Endothelial cell of umbilical vein (primary cell): ENCODE measurements around the gene KIAA0232. TPM values are rescaled to one million over a fixed set of nuclear protein-coding genes. Genes with fewer than 3 reads are reported as not detected.

Experiments used
- BruUV-seq: library from RNA; stranded (reverse); fragments of 400-500 nt; replicated peaks from 2 replicates; lab custom pipeline; 2021; lab: Mats Ljungman, UMichigan
- CTCF ChIA-PET: fragments of 300-600, 350-600 bp; sonication (Branson Sonifier 250); formaldehyde crosslinking; loops from one replicate; lab custom pipeline; 2021; ENCODE audit warnings: antibody characterized with exemption, inconsistent platforms; lab: Charles Lee
- POLR2A ChIA-PET: fragments of 300-600, 350-600 bp; sonication (Branson Sonifier 250); formaldehyde crosslinking; loops from one replicate; lab custom pipeline; 2021; ENCODE audit warnings: antibody characterized with exemption, inconsistent platforms; lab: Charles Lee
- DNase-seq: peaks from one replicate; pipeline ENCODE4 v3.0.0-alpha.2; 2011; ENCODE audit warnings: low read depth, low spot score
- FAIRE-seq: peaks from 2 replicates; lab custom pipeline; 2011; peaks lifted over from hg19 to GRCh38; lab: Jason Lieb, UNC
- H2AFZ ChIP-seq: 2 replicates; pipeline ENCODE4 v1.6.0; 2012; ENCODE audit warnings: low read depth, low read length, control low read depth, inconsistent platforms
- H3K27ac ChIP-seq: 2 replicates; pipeline ENCODE4 v1.5.1; 2011; ENCODE audit warnings: low read depth, mild to moderate bottlenecking, control low read depth, low read length, moderate library complexity; ENCODE audit not compliant: insufficient read depth
- H3K27me3 ChIP-seq, 2 experiments: 2 replicates each; pipeline versions ENCODE4 v1.6.0 to v1.6.1; 2011; ENCODE audit warnings: low read length in 2 of 2, mixed read lengths in 1 of 2; ENCODE audit not compliant: control insufficient read depth in 2 of 2, insufficient read depth in 2 of 2
- H3K36me3 ChIP-seq, 2 experiments: 2 replicates in 1 of 2; 3 replicates in 1 of 2; pipeline ENCODE4 v1.5.1; 2011; ENCODE audit warnings: low read length in 2 of 2, mild to moderate bottlenecking in 1 of 2, moderate library complexity in 1 of 2; ENCODE audit not compliant: control insufficient read depth in 2 of 2, insufficient read depth in 2 of 2; ENCODE audit errors: extremely low read depth in 1 of 2
- H3K4me1 ChIP-seq: 3 replicates; pipeline ENCODE4 v1.5.1; 2011; ENCODE audit warnings: mild to moderate bottlenecking, low read length; ENCODE audit not compliant: control insufficient read depth, insufficient read depth; ENCODE audit errors: extremely low read depth
- H3K4me2 ChIP-seq: 2 replicates; pipeline ENCODE4 v1.6.1; 2011; ENCODE audit warnings: low read length, control low read depth, mixed read lengths; ENCODE audit not compliant: insufficient read depth
- H3K4me3 ChIP-seq, 3 experiments: fragments of 200-600 bp in 1 of 3; sonication (generic), shearing (Covaris generic) in 1 of 3; replicated peaks in 1 of 3; 2 replicates each; pipeline ENCODE4 v1.5.1; 2011 to 2016; ENCODE audit warnings: control low read depth in 3 of 3, low read length in 3 of 3, mild to moderate bottlenecking in 2 of 3, inconsistent platforms in 1 of 3, low read depth in 1 of 3, moderate library complexity in 1 of 3; ENCODE audit not compliant: insufficient read depth in 1 of 3
- H3K79me2 ChIP-seq: 2 replicates; pipeline ENCODE4 v1.6.0; 2012; ENCODE audit warnings: low read length, inconsistent platforms; ENCODE audit not compliant: control insufficient read depth, insufficient read depth
- H3K9ac ChIP-seq: replicated peaks from 2 replicates; pipeline ENCODE3; 2011; ENCODE audit warnings: low read length, control low read depth; ENCODE audit not compliant: insufficient read depth; ENCODE audit errors: extremely low read depth
- H3K9me1 ChIP-seq: replicated peaks from 3 replicates; pipeline ENCODE4 v1.6.0; 2011; ENCODE audit warnings: mild to moderate bottlenecking, low read length; ENCODE audit not compliant: control insufficient read depth, insufficient read depth; ENCODE audit errors: extremely low read depth
- H3K9me3 ChIP-seq: replicated peaks from 2 replicates; pipeline ENCODE4 v1.5.1; 2012; ENCODE audit warnings: low read length, inconsistent platforms; ENCODE audit not compliant: control insufficient read depth, insufficient read depth
- H4K20me1 ChIP-seq: replicated peaks from 2 replicates; pipeline ENCODE3; 2011; ENCODE audit warnings: mild to moderate bottlenecking, low read length; ENCODE audit not compliant: control insufficient read depth, insufficient read depth; ENCODE audit errors: extremely low read depth
- FOS ChIP-seq: IDR thresholded peaks from 2 replicates; pipeline ENCODE4 v1.6.1; 2011; ENCODE audit warnings: mild to moderate bottlenecking, low read length, moderate library complexity, borderline replicate concordance; ENCODE audit not compliant: insufficient read depth
- MAX ChIP-seq: IDR thresholded peaks from 2 replicates; pipeline ENCODE4 v1.6.1; 2011; ENCODE audit not compliant: insufficient read depth, insufficient read length
- POLR2A ChIP-seq: IDR thresholded peaks from 2 replicates; pipeline ENCODE4 v1.6.1; 2012; ENCODE audit warnings: low read depth, mild to moderate bottlenecking, control low read depth, low read length
- dilution Hi-C: fragments of 300-500 bp; cut with MboI; formaldehyde crosslinking; loops from one replicate; pipeline ENCODE4 v1.15.0; 2019; ENCODE audit warnings: low sequenced_read_pairs; ENCODE audit not compliant: extremely low pct_ligation_motif_present
- intact Hi-C: fragments of 100-400 bp; cut with micrococcal nuclease; formaldehyde crosslinking; loops from one replicate; pipeline ENCODE4 v1.10.0; 2022
- polyA plus RNA-seq, 4 experiments: library from polyadenylated mRNA; depleted of rRNA in 3 of 4; stranded (reverse) in 3 of 4; unstranded in 1 of 4; fragments of >200 nt; gene quantifications; 2 replicates each; pipeline versions ENCODE4 v1.2.1 to v1.2.3, GENCODE V29; 2011 to 2012; ENCODE audit warnings: missing spikeins in 1 of 4
- total RNA-seq: library from RNA; stranded (reverse); gene quantifications from 2 replicates; pipeline ENCODE4 v1.2.3, GENCODE V29; 2021
- TF ChIP-seq, protein P1 (sequence below), 2 donors: IDR thresholded peaks; 1 replicate in 1 of 2; 2 replicates in 1 of 2; pipeline ENCODE4 v1.5.1; 2011; ENCODE audit warnings: low read length in 2 of 2, mild to moderate bottlenecking in 2 of 2, moderate library complexity in 2 of 2, control low read depth in 1 of 2, inconsistent platforms in 1 of 2, low read depth in 1 of 2; ENCODE audit not compliant: insufficient read depth in 1 of 2; ENCODE audit errors: extremely low read depth in 1 of 2

KIAA0232 gene
- total and polyA plus RNA-seq, 2 donors (not counting 3 experiments of a cell fraction or from before 2014, with no cell fraction given), result 5.3 to 18.4 TPM

DNA sequence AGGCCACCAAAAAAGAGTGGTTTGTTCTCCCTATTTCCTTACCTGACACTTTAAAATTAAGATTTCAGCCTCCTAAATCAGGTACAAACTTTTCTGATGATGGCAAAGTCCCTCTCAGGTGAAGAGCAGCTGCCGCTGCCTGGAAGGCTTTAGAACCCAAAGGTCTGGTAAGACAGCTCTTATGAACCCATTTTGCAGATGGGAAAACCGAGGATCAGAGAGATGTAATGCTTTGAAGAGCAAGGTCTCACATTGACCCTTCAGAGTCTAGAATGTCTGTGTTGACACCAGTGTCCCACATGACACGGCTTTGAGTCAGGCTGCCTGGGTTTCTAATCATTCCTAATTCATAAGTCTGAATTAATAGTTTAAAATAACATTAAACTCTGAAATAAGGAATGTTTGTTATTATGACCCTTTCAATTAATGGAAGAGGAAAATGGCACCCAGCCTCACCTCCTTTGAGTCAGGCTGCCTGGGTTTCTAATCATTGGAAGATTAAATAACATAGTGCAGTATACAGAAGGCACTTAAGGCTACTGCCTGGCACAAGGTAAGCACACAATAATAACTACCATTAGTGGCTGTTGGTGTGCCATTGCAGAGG is 27.9 kb upstream of the KIAA0232 start:
- ChIA-PET CTCF (interaction anchor here (1.5 kb wide), 1 partner anchor 35 kb away, joined by 5 read pairs; no protein-coding TSS in a partner anchor), POLR2A (no interaction called here)
- Histone ChIP-seq H2AFZ (no peak overlapping the region), H4K20me1 (no peaks in the 10 kb centered on the region), H3K27me3 (no peaks in the 10 kb centered on the region), H3K4me2 (no peak overlapping the region), H3K9me1 (no peaks in the 10 kb centered on the region), H3K4me3 (no peak overlapping the region), H3K79me2 (no peaks in the 10 kb centered on the region), H3K9ac (no peak overlapping the region), H3K27ac (no peak overlapping the region), H3K36me3 (no peaks in the 10 kb centered on the region), H3K4me1 (no peaks in the 10 kb centered on the region), H3K9me3 (no peaks in the 10 kb centered on the region)
- TF ChIP-seq FOS (no peak), MAX (no peak), POLR2A (no peak)
- TF ChIP-seq, protein P1, sequence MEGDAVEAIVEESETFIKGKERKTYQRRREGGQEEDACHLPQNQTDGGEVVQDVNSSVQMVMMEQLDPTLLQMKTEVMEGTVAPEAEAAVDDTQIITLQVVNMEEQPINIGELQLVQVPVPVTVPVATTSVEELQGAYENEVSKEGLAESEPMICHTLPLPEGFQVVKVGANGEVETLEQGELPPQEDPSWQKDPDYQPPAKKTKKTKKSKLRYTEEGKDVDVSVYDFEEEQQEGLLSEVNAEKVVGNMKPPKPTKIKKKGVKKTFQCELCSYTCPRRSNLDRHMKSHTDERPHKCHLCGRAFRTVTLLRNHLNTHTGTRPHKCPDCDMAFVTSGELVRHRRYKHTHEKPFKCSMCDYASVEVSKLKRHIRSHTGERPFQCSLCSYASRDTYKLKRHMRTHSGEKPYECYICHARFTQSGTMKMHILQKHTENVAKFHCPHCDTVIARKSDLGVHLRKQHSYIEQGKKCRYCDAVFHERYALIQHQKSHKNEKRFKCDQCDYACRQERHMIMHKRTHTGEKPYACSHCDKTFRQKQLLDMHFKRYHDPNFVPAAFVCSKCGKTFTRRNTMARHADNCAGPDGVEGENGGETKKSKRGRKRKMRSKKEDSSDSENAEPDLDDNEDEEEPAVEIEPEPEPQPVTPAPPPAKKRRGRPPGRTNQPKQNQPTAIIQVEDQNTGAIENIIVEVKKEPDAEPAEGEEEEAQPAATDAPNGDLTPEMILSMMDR (IDR thresholded peaks at IDR 0.05; ENCODE audit: extremely low read depth in 1 of 2, insufficient read depth in 1 of 2, low read depth in 1 of 2, low read length in 2 of 2), result no peak
- no TSS peak for BruUV-seq
- DNase-seq, result no peak
- FAIRE-seq, result no peak
- intact Hi-C loops (no loop called here), dilution Hi-C loops (no loop called here)
